ENCODE measurements around the gene CHST11. TPM values are rescaled to one million over a fixed set of nuclear protein-coding genes. Genes with fewer than 3 reads are reported as not detected.
"Not testable (repeated sequence)": the region's sequence is repeated elsewhere in the genome, so short reads cannot be mapped to it uniquely, and the experiment has no call there.

CHST11 gene
- polyA plus RNA-seq, 1 donor: 8.0 TPM

GRCh38 chr12:104566244-104566993 lies 109.7 kb downstream of the CHST11 start:
- DNase-seq: no peak

- no peak for DNase-seq
These were observed 111.2 kb downstream of the CHST11 start for GRCh38 chr12:104567832-104568486.

- no peak for DNase-seq
These were observed 111.7 kb downstream of the CHST11 start for GRCh38 chr12:104568487-104568868.

GRCh38 chr12:104568935-104569334 lies 112.2 kb downstream of the CHST11 start:
- DNase-seq: no peak

GRCh38 chr12:104569346-104570173 lies 112.8 kb downstream of the CHST11 start:
- no peak for DNase-seq

- no peak for DNase-seq
These were observed 113.6 kb downstream of the CHST11 start for GRCh38 chr12:104570174-104570907.

GRCh38 chr12:104571328-104571727 lies 114.6 kb downstream of the CHST11 start:
- no peak for DNase-seq

- DNase-seq: not testable (repeated sequence)
These were observed 117.6 kb downstream of the CHST11 start for GRCh38 chr12:104574353-104574752.

GRCh38 chr12:104574758-104575157 lies 118.0 kb downstream of the CHST11 start:
- DNase-seq: not testable (repeated sequence)

- no peak for DNase-seq
These were observed 118.9 kb downstream of the CHST11 start for GRCh38 chr12:104575442-104576186.

GRCh38 chr12:104576187-104576778 lies 119.5 kb downstream of the CHST11 start:
- no peak for DNase-seq

GRCh38 chr12:104576980-104577580 lies 120.3 kb downstream of the CHST11 start:
- no peak for DNase-seq

GRCh38 chr12:104577581-104577981 lies 120.8 kb downstream of the CHST11 start:
- no peak for DNase-seq

GRCh38 chr12:104578453-104578852 lies 121.7 kb downstream of the CHST11 start:
- no peak for DNase-seq

GRCh38 chr12:104579718-104580495 lies 123.2 kb downstream of the CHST11 start:
- DNase-seq: no peak

- DNase-seq: no peak
These were observed 124.3 kb downstream of the CHST11 start for GRCh38 chr12:104581005-104581570.

- no peak for DNase-seq
These were observed 126.0 kb downstream of the CHST11 start for GRCh38 chr12:104582739-104583138.

- no peak for DNase-seq
These were observed 126.6 kb downstream of the CHST11 start for GRCh38 chr12:104583301-104583700.

- DNase-seq: no peak
These were observed 128.8 kb downstream of the CHST11 start for GRCh38 chr12:104585448-104586055.
